Smooth muscle cell of the brain vasculature (primary cell): Measurements from ENCODE around the gene TMEM190.
"Not testable (repeated sequence)": the region's sequence is repeated elsewhere in the genome, so short reads cannot be mapped to it uniquely, and the experiment has no call there.

Source experiments
- DNase-seq: peaks from one replicate; pipeline ENCODE4 v3.0.0-alpha.2; 2012; ENCODE audit warnings: low read depth, low spot score

The TMEM190 gene

GRCh38 chr19:55421281-55421680 lies 44.7 kb downstream of the TMEM190 start:
- not testable (repeated sequence) for DNase-seq

- DNase-seq = no peak
These were observed 46.8 kb downstream of the TMEM190 start for GRCh38 chr19:55423225-55424005.

- no peak for DNase-seq
These were observed 47.9 kb downstream of the TMEM190 start for GRCh38 chr19:55424518-55424917.

GRCh38 chr19:55426042-55426441 lies 49.4 kb downstream of the TMEM190 start:
- DNase-seq = no peak
